PC-9 (cell line): ENCODE measurements around the gene POT1.

Experiments used
- EZH2 ChIP-seq: fragments of 200-600 bp; sonication (generic); IDR thresholded peaks from 2 replicates; pipeline ENCODE4 v1.8.0; 2017; ENCODE audit warnings: antibody characterized with exemption, low read depth
- TF ChIP-seq, protein P1 (sequence below): fragments of 200-600 bp; sonication (generic); conservative IDR thresholded peaks from 2 replicates; pipeline ENCODE4 v1.6.1; 2017; ENCODE audit warnings: mixed run types, antibody characterized with exemption, mild to moderate bottlenecking, moderate library complexity

DNA sequence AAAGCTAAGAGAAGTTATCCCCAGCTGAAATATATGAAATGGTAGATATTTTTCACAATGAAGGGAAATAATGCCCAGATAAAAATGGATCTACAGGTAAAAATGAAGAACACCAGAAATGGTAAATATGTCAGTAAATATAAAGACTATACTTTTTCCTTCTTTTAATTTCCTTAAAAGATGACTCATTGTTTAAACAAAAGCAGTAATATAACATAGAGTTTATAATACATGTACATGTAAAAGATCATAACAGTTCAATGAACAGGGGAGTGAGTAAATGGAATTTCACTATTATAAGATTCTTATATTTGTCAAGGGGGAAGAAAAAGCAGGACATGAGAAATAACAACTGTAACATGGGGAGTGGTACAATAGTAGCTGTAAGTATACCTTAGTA is 7.4 kb downstream of the POT1 start:
- TF ChIP-seq, protein P1, sequence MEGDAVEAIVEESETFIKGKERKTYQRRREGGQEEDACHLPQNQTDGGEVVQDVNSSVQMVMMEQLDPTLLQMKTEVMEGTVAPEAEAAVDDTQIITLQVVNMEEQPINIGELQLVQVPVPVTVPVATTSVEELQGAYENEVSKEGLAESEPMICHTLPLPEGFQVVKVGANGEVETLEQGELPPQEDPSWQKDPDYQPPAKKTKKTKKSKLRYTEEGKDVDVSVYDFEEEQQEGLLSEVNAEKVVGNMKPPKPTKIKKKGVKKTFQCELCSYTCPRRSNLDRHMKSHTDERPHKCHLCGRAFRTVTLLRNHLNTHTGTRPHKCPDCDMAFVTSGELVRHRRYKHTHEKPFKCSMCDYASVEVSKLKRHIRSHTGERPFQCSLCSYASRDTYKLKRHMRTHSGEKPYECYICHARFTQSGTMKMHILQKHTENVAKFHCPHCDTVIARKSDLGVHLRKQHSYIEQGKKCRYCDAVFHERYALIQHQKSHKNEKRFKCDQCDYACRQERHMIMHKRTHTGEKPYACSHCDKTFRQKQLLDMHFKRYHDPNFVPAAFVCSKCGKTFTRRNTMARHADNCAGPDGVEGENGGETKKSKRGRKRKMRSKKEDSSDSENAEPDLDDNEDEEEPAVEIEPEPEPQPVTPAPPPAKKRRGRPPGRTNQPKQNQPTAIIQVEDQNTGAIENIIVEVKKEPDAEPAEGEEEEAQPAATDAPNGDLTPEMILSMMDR: no peak
- no peak for TF ChIP-seq EZH2
